NOMO-1 (cell line): ENCODE measurements around the gene MARS1.
"Not testable (repeated sequence)": the region's sequence is repeated elsewhere in the genome, so short reads cannot be mapped to it uniquely, and the experiment has no call there.

Experiments used
- DNase-seq, 2 experiments: peaks; one replicate each; lab custom pipeline; 2025; ENCODE audit not compliant: unreplicated experiment in 2 of 2; lab: John Stamatoyannopoulos, UW

The MARS1 gene

GRCh38 chr12:57489157-57489641 is 1.3 kb downstream of the MARS1 start:
- no peak for DNase-seq

GRCh38 chr12:57490126-57490525 is 2.3 kb downstream of the MARS1 start:
- DNase-seq, result no peak

- peak in 1 of 2 experiments; percentile 6 for DNase-seq
These were observed 3.8 kb downstream of the MARS1 start for GRCh38 chr12:57491393-57492280.

GRCh38 chr12:57495051-57495701 is 7.3 kb downstream of the MARS1 start:
- not testable (repeated sequence) for DNase-seq

GRCh38 chr12:57496822-57497221 is 9.0 kb downstream of the MARS1 start:
- DNase-seq, result no peak

GRCh38 chr12:57497223-57498131 is 9.6 kb downstream of the MARS1 start:
- DNase-seq, result no peak

GRCh38 chr12:57498132-57498502 is 10.2 kb downstream of the MARS1 start:
- no peak for DNase-seq

GRCh38 chr12:57498571-57498970 is 10.7 kb downstream of the MARS1 start:
- DNase-seq, result no peak

GRCh38 chr12:57500213-57500612 is 12.3 kb downstream of the MARS1 start:
- DNase-seq, result no peak

- not testable (repeated sequence) for DNase-seq
These were observed 14.6 kb downstream of the MARS1 start for GRCh38 chr12:57502311-57502969.

GRCh38 chr12:57506541-57506940 is 18.7 kb downstream of the MARS1 start:
- DNase-seq, result not testable (repeated sequence)

GRCh38 chr12:57507796-57508195 is 19.9 kb downstream of the MARS1 start:
- DNase-seq, result not testable (repeated sequence)

GRCh38 chr12:57511161-57511560 is 23.3 kb downstream of the MARS1 start:
- DNase-seq, result no peak

- DNase-seq, result no peak
These were observed 23.9 kb downstream of the MARS1 start for GRCh38 chr12:57511588-57512325.

GRCh38 chr12:57512665-57513064 is 24.8 kb downstream of the MARS1 start:
- DNase-seq, result no peak

- DNase-seq, result no peak
These were observed 25.4 kb downstream of the MARS1 start for GRCh38 chr12:57513266-57513665.

- not testable (repeated sequence) for DNase-seq
These were observed 25.8 kb downstream of the MARS1 start for GRCh38 chr12:57513677-57514076.

- not testable (repeated sequence) for DNase-seq
These were observed 26.4 kb downstream of the MARS1 start for GRCh38 chr12:57514246-57514645.

GRCh38 chr12:57514720-57515407 is 27.0 kb downstream of the MARS1 start:
- DNase-seq, result no peak
